Measurements from ENCODE around the gene PDLIM3.

DNA sequence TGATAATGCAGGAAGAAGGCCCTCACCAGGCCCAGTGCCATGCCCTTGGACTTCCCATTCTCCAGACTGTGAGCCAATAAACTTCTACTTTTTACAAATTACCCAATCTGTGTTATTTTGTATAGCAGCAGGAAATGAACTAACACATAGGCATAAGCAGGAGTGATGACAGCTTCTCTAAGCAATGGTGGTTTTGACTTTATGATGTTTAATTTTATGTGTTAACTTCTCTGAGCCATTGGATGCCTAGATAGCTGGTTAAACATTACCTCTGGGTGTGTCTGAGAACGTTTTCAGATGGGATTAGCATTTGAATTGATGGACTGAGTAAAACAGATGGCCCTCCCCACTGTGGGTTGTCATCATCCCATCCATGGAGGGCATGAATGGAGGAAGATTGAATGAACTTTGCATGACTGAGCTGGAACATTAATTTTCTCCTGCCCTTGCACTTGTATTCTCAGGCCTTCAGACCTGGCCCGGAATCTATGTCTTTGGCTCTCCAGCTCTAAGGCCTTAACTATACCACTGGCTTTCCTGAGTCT lies 13.9 kb upstream of the PDLIM3 start:
- TF ChIP-seq CTCF (IDR thresholded peaks at IDR 0.05) (no peak), POLR2A (IDR thresholded peaks at IDR 0.05) (no peak), POLR2AphosphoS5 (IDR thresholded peaks at IDR 0.05) (no peak)
